ENCODE data around the gene TOLLIP.
A peak's percentile ranks its signal among the peaks of the same experiment; 100 is the strongest.

Gene TOLLIP

DNA sequence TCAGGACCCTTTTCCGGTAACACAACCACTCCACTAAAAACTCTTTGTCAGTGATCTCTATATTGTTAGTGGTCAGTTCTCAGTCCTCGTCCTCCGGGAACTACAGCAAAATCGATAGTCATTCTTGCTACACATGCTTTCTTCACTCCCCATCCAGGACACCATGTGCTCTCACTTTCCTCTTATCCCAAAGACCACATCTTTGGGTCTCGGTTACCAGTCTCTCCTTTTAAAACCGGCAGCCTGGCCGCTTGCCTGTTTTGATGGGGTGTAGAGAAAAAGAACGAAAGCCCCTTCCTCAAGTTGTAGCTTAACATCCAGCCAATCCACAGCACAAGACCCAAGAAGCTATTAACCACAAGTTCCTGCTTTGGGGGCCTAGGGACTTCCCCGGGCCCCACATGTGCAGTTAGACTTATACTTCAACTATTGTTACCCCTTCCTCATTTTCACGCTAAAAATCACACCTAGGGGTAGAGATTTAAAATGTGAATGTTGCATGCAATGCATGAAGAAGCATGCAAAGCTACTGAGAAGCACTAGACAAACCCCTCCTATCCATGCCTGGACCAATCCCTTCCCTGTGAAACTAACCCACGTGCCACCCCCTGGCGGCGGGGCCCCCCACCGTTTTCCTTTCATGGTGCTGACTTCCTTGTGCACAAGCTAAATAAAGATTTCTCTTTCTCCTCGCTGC, 1.5 kb upstream of the TOLLIP start:
- DNase-seq (ENCODE audit: low spot score) = peak; percentile 38

DNA sequence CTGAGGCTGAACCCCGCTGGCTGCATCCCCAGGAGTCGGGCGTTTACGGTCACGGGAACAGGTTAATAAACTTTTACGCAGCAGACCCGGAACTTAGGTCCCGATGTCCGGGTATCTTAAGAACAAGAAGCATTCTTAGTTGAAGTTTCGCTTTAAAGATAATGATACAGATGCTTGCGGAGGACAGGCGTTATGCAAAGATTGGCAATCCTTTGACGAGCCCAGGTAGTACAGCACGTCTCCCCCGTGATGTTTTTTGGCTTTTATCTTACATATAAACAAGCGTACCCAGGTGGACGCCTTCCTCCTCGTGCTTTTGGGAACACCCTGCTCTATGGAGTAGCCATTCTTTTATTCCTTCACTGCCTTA, 871 bp upstream of the TOLLIP start:
- peak; percentile 26 for DNase-seq (ENCODE audit: low spot score)

DNA sequence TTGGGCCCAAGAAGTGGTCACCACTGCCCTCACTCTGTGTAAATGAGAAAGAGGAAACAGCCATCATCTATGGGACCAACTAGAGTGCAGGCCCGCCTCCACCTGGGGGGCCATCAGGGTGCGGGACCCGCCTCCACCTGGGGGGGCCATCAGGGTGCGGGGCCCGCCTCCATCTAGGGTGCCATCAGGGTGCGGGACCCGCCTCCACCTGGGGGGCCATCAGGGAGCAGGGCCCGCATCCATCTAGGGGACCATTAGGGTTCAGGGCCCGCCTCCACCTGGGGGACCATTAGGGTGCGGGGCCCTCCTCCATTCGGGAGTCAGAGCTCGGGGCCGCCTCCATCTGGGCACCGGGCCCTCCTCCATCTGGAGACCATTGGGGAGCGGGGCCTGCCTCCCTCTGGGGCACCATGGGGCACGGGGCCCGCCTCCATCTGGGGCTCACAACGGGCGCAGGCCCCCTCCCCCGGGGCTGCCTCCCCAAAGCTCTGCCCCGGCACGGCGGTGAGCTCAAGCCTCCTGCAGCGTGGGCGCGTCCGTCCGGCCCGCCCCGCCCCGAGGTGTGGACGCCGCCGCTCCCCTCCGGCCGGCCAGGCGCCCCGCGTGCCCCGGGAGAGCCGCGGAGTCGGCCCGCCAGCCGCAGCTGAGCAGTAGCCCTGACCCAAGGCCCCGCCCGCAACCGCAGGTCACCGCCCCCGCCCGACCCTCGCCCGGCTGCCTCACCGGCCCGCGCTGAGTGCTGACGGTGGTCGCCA, 512 bp downstream of the TOLLIP start:
- no peak for DNase-seq (ENCODE audit: low spot score)

DNA sequence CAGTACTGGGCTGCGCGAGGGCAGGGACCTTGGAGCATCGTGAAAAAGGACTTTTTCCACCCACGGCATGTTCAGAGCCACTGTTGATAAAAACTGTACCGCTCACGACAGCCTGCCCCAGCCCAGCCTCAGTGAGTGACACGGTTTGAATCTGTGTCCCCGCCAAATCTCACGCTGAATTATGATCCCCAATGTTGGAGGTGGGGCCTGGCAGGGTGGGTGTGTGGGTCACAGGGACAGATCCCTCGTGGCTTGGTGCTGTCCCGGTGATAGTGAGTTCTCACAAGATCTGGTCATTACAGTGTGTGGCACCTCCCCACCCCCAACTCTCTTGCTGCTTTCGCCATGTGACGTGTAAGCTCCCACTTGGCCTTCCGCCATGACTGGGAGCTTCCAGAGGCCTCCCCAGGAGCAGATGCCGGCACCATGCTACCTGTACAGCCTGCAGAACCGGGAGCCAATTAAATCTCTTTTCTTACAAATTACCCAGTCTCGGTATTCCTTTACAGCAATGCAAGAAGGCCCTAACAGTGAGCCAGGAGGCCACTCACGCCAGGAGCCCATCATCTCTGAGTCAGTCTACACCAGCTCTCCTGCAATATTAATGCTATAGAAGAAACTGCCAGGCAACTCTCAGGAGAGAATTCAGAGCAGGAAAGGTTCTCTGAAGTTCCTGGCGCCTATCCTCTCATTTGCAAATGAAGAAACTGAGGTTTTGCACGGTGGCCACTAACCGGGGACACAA, 1.3 kb downstream of the TOLLIP start:
- DNase-seq (ENCODE audit: low spot score) = no peak

DNA sequence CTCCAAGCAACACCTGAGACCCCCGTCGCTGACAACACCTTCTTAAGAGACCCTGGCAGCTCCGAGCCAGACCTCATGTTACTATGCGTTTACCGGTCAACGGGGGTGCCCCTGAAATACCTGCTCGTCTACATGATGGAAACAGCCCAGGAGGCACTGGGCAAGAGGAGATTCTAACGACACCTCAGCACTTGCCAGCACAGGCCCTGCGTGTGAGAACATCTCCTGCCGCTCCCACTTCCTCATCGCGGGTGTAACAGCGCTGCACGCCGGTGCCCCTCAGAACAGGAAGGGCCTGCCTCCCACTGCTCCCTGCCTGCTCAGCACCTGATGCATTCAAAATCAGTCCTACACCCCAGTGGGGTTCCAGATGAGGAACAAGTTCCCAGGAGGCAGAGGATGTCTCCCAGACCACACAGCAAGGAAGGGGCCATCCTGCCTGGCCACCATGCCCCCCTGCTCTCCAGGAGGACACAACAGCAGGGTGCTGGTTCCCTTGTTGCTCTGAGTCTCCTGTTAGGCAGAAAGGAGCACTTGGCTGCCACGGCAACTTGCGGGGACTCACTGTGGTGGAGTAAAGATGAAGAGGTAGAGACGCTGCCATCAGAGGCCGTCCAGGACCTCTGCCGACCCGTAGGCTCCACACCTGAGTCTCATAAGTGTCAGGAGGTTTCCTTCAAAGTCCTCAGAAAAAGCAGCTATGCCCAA, 2.1 kb downstream of the TOLLIP start:
- no peak for DNase-seq (ENCODE audit: low spot score)

DNA sequence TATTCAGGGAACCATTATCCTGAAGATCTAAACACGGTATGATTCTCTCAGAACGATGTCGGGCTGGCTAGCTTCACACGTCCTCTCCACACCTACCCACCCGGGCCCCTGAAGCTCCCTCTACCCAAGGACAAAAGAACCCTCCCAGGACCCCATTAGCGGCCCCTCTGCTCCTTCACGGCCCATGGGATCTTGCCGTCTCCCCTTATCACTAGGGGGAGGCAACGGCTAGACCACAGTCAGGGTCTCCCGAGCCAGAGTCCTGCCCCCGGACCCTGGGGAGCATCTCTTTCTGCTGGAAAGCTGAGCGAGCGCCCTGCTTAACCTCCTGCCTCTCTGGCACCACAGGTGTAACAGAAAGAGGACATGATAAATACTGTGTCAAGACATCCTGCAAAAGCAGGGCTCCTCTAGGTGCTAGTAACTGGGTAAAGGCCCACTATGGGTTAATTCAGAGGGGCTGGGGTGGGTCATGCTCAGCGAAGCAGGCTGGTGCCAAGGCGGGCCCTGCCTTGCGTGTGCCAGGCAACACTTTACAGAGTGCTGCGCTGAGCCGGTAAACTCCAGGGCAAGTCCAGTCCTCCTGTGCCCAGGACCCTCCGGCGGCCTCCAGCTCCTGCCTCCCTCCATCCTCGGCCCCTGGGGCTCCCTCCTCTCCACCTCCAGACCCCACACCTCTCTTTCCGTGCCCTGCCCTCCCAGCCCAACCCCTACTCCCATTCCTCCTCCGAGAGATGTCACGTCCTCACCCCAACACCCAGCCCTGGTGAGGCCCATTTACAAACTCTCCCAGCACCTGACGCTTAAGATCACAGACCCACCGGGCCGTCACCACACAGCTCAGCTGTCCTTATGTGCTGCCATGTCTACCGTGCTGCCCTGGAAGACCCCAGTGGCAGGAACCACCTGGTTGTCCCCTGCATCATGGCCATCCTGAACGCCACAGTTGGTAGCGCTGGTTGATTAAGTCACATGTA, 3.0 kb downstream of the TOLLIP start:
- no peak for DNase-seq (ENCODE audit: low spot score)

DNA sequence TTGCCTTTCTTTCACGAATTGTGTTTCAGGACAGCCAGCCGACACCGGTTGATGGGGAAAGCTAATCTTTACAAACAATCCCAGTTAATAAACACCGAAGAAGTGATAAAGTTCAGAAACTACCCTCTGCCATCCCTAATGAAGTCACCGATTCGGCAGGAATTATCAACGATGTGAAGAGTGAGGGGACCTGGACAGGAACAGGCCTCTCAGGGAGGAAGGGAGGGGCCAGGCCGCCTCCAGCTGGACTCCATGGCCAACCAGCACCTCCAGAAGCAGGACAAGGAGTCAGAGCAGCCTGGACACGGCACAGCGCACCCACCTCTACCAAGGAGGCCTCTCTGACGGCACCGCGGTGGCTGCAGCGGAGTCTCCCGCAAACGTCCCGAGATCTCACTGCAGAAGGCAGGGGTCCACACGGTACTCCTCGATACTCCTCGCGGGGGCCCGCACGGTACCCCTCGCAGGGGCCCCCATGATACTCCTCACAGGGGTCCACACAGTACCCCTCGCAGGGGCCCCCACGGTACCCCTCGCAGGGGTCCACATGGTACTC, 3.9 kb downstream of the TOLLIP start:
- no peak for DNase-seq (ENCODE audit: low spot score)

DNA sequence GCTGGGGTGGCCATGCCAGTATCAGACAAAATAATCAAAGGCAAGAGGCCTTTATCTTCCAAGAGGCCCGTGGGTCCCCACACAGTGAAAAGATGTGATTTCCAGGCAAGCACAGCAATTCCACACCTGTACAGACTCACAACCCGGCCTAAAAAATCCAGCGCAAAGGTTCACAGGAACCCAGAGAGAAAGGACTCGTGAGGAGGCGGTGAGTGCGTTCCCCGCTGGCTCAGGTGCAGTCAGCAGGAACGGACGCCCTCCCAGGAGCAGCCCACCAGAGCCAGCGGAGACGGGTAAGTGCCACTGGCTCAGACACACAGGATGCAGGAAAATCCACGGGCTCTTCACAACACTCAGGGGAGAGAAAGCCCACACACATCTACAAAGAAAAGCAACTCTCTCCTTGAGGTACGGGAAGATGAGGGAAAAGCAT, 4.4 kb downstream of the TOLLIP start:
- no peak for DNase-seq (ENCODE audit: low spot score)

DNA sequence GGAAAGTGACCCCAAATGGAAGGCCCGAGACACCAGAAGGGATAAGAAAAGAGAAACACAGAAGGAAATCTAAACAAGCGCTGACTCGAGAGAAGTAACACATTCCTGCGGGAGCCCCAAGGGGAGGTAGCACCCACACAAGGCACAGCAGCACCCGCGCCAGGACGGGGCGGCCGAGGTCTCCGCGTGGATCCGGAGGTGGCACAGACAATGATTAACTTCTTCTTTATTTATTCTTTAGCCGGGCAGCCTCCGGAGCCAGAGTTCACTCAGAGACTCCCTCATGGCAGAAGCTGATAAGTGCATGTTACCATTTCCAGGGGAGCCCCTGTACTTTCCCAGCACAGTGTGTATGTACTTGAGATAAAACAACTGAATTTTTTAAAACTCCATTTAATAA, 5.1 kb downstream of the TOLLIP start:
- DNase-seq (ENCODE audit: low spot score) = no peak

DNA sequence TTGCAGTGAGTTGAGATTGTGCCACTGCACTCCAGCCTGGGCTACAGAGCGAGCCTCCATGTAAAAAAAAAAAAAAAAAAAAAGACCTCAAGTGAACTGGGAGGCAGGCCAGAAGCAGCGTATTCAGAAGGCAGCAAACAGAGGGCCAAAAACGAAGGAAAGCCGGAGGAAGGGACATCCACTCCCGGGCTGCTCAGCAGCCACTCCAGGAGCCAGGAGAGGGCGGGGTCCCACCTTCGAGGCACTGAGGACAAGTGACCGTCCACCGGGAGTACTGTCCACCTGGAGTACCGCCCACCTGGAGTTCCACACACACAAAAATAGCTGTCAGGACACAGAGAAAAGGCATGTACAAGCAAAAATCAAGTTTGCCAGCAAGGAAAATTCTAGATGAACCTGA, 5.5 kb downstream of the TOLLIP start:
- DNase-seq (ENCODE audit: low spot score) = no peak

DNA sequence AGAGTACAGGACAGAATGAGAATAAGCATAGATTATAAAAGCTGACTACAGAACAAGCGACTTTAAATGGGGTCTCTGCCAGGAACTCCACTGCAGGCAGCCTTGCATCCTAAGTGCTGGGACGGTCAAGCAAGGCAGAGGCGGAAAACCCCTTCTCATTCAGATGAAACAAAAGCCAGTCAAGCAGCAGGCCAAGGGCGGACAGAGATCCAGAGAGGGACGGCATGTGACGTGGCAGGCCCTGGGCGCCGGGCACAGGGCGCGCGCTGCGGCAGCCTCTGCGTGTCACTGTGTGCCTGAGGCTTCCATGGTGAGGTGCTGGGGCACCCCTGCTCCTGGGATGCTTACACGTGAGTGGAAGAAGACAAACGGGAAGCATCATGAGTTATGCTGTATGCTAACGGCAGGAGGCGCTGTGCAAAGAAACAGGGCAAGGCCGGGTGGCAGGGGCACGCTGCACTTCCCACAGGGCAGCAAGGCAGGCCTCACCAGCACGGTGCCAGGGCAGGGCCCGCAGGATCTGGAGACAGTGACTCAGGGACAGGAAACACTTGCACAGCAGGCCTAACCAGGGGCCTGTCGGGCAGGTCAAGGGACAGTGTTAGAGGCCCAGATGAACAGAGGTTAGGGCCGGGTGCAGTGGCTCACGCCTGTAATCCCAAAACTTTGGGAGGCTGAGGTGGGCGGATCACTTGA, 6.2 kb downstream of the TOLLIP start:
- DNase-seq (ENCODE audit: low spot score) = no peak

DNA sequence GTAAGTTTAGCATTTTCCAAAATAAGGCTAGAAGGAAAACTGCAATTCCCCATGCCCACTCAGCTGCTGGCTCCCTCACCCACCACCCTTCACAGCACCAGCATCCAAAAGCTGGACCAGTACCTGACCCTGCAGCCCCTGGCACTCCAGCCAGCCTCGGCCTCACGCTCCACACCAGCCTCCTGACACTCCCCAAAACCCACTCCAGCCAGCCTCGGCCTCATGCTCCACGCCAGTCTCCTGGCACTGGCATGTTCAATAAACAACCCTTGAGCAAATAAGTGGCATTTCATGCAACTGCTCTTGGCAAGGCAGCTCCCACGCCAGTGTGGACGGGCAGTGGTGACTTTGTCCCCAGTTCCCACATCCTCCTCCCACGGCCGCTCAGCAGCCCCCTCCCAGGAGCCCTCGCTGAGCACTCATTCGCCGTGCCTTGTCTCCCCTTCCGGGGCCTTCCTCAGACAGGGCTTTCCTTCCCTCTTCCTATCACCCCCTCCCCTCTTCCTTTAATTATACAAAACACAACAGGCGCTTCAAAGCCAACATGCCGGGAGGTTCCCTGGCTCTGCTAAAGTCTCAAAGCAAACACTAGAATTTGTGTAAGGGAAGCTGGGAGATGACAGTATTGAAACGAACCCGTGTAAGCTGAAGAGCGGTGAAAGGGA, 6.8 kb downstream of the TOLLIP start:
- no peak for DNase-seq (ENCODE audit: low spot score)

DNA sequence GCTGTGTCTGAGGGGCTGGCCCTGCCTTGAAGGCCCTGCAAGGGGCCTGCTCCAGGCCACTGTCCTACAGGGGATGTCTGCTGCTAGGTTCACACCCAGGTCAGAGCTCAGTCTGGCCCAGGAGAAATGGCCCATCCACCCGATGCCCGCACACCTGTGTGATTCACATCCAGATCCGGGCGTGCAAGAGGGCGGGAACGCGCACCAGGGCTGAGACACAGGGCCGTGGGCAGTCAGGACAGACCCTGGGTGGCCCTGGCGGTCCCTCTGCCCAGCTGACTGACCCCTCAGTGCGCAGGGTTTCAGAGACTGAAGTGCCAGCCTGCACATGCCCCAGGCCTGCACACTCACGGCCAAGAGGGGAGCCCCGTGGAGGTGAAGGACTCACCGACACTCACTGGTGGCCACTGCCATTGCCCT, 7.4 kb downstream of the TOLLIP start:
- DNase-seq (ENCODE audit: low spot score) = no peak

DNA sequence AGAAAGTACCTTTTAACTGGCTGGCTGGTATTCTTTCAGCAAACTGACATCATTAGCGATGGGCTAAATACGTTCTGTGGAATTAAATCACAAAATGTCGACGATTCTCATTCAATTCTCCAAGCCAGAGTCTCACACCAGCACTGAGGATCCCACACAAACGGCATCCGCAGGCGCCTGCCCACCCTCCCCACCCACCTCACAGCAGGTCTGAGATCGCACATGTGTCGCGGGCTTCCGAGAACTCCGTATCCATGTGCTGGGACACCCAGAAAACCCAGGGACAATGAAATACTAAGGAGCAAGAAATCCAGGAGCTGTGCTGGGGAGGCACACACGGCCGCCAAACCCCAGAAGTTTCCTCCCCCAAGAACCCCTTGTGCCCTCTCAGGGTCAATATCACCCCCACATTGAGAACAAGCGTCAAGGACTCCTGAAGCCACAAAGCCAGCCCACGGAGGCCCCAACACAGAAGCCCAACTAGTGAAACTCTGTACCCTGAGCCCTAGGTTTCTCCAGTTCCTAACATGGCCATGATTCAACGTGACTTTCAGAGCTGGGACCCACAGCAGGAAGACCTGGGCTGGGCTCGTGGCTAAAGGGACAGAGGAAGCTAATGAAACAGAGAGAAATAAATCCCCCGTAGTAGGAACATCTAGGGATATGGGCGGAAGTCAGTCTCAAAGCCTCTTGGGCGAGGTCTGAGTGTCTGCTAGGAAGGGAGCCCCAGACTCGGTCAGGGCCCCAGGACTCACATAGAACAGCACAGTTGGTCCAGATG, 8.0 kb downstream of the TOLLIP start:
- no peak for DNase-seq (ENCODE audit: low spot score)

DNA sequence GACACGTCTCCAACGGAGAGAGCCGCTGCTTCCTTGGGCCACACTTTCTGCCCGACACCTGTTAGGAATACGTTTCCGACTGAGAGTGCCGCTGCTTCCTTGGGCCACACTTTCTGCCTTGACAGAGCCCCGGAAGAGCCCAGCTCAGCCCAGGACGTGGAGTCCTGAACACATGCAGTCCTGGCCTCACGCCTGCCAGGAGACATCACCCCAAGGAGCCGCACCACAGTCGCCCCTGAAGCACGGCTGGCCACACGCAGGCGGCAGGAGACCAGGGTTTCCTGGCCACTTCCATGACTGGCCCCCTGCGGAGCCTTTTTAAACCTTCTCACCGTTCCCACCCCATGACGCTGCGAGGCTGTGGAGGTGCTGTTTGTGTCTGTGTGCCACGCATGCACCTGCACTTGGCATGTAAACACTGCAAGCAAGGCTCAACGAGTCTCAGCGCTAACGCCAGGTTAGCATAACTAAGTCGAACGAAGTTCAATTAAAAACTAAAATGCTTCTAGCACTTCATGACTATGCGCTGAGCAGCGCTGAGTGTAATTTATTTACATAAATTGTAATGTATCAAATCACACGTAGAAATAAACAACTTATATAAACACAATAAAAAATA, 8.8 kb downstream of the TOLLIP start:
- DNase-seq (ENCODE audit: low spot score) = no peak

DNA sequence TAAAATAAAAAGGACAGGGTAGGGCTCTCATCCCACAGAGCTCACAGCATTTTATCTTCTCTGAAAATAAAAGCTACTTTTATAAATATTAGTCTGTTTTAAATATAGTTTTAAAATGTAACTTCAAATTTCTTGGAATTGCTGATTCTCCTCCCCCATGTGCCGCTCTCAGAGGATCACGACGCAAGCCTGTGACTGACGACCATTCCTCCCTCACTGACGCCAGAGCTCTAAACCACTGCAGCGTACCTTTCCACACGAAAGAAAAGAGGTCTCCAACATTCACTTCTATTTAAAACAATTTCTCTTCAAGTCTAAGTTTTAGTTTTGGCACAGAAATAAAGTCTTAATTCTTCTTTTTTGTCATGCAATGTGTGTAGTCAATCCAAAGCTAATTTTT, 9.3 kb downstream of the TOLLIP start:
- DNase-seq (ENCODE audit: low spot score) = no peak

DNA sequence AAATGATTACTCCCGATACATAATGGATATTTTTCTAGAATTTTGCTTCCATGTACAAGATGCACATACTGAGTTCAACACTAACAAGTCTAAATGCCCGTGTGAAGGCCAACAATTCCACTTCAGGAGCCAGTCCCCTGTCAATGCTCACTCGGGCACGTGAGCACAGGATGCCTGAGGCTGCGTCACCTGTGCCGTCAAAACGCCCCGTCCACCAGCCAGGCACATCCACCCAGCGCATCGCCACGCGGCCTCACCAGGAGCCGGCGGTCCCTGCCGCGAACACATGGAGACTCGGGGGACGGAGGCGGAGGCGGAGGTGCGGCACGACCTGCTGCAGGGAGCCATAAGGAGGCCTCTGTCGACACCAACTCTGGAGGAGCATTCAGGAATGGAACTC, 9.8 kb downstream of the TOLLIP start:
- DNase-seq (ENCODE audit: low spot score) = no peak

DNA sequence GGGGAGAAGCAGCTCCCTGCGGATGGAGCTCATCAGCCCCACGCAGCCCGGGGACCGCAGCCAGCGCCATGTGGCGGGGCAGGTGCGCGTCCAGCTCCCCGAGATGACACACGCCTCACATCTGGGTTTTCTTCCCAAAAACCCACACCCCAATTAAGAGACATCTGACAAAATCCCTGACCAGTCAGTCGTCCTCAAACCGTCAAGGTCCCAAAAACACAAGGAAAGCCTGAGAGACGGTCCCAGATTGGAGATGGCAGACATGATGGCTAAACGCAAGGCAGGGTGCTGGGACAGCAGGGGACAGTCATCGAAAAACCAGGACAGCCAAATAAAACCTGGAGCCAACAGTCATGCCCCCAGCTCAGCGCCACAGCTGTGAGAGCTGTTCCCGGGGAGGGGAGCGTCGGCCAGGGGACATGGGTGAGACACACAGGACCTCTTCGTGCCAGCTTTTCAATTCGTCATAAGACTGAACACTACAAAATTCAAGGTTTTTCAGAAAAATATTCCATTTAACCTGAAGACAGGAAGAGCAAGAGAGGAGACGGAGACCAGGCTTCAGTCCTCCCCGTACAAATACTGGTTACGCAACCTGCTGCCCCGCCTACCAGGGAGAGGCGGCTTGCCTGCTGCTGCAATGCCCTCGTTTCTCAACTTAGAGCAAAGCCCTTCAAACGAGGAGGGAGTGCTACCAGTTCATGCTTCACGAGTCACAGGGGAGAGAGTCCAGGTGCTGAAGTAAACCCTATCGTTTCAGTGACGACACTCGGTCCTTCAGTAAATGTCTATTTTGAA, 10.5 kb downstream of the TOLLIP start:
- peak; percentile 43 for DNase-seq (ENCODE audit: low spot score)

All from SW480 (cell line).